ENCODE measurements around the gene ZNHIT2. TPM values are rescaled to one million over a fixed set of nuclear protein-coding genes. Genes with fewer than 3 reads are reported as not detected.

Gene ZNHIT2
- polyA plus RNA-seq, 2 donors = 12.4 to 13.3 TPM

- Histone ChIP-seq H3K4me3 (ENCODE audit: low read depth in 1 of 2, low read length in 2 of 2) (peak overlapping the region; percentile 77 to 83), H3K27me3 (ENCODE audit: control insufficient read depth in 1 of 2, insufficient read depth in 2 of 2, low read length in 2 of 2) (no peaks in the 10 kb centered on the region), H3K36me3 (ENCODE audit: control insufficient read depth in 2 of 2, insufficient read depth in 2 of 2, low read length in 1 of 2) (peaks cover 16 to 23% of the 10 kb centered on the region in 2 donors), H3K9me3 (ENCODE audit: control insufficient read depth in 2 of 2, insufficient read depth in 1 of 2, low read depth in 1 of 2, low read length in 1 of 2) (no peaks in the 10 kb centered on the region), H3K4me1 (ENCODE audit: control insufficient read depth in 2 of 2, insufficient read depth in 2 of 2, low read length in 1 of 2) (peaks cover 0 to 3% of the 10 kb centered on the region in 2 donors), H3K27ac (ENCODE audit: low read depth in 2 of 2, low read length in 1 of 2) (peak overlapping the region in 1 of 2 donors; percentile 6)
- 2 to 7% methylated on average over 13 of the region's 13 CpGs for WGBS, 2 donors
Measured at GRCh38 chr11:65083134-65083833, 34.2 kb downstream of the ZNHIT2 start.

GRCh38 chr11:65078786-65079342 is 38.6 kb downstream of the ZNHIT2 start:
- Histone ChIP-seq H3K4me3 (ENCODE audit: low read depth in 1 of 2, low read length in 2 of 2) (no peak overlapping the region), H3K27ac (ENCODE audit: low read depth in 2 of 2, low read length in 1 of 2) (no peak overlapping the region), H3K9me3 (ENCODE audit: control insufficient read depth in 2 of 2, insufficient read depth in 1 of 2, low read depth in 1 of 2, low read length in 1 of 2) (no peaks in the 10 kb centered on the region), H3K36me3 (ENCODE audit: control insufficient read depth in 2 of 2, insufficient read depth in 2 of 2, low read length in 1 of 2) (peaks cover 0 to 3% of the 10 kb centered on the region in 2 donors), H3K27me3 (ENCODE audit: control insufficient read depth in 1 of 2, insufficient read depth in 2 of 2, low read length in 2 of 2) (no peaks in the 10 kb centered on the region), H3K4me1 (ENCODE audit: control insufficient read depth in 2 of 2, insufficient read depth in 2 of 2, low read length in 1 of 2) (no peaks in the 10 kb centered on the region)
- 86 to 95% methylated on average over 9 of the region's 9 CpGs for WGBS, 2 donors

- H3K36me3 ChIP-seq (ENCODE audit: control insufficient read depth in 2 of 2, insufficient read depth in 2 of 2, low read length in 1 of 2) = peaks cover 0 to 3% of the 10 kb centered on the region in 2 donors
- H3K9me3 ChIP-seq (ENCODE audit: control insufficient read depth in 2 of 2, insufficient read depth in 1 of 2, low read depth in 1 of 2, low read length in 1 of 2) = no peaks in the 10 kb centered on the region
- H3K27ac ChIP-seq (ENCODE audit: low read depth in 2 of 2, low read length in 1 of 2) = no peak overlapping the region
- no peaks in the 10 kb centered on the region for H3K27me3 ChIP-seq (ENCODE audit: control insufficient read depth in 1 of 2, insufficient read depth in 2 of 2, low read length in 2 of 2)
- no peak overlapping the region for H3K4me3 ChIP-seq (ENCODE audit: low read depth in 1 of 2, low read length in 2 of 2)
- no peaks in the 10 kb centered on the region for H3K4me1 ChIP-seq (ENCODE audit: control insufficient read depth in 2 of 2, insufficient read depth in 2 of 2, low read length in 1 of 2)
- 54 to 61% methylated on average over 3 of the region's 3 CpGs for WGBS, 2 donors
Measured at GRCh38 chr11:65078151-65078550, 39.4 kb downstream of the ZNHIT2 start.

GRCh38 chr11:65077451-65077850 is 40.0 kb downstream of the ZNHIT2 start:
- H3K36me3 ChIP-seq (ENCODE audit: control insufficient read depth in 2 of 2, insufficient read depth in 2 of 2, low read length in 1 of 2) = peaks cover 0 to 3% of the 10 kb centered on the region in 2 donors
- H3K27me3 ChIP-seq (ENCODE audit: control insufficient read depth in 1 of 2, insufficient read depth in 2 of 2, low read length in 2 of 2) = no peaks in the 10 kb centered on the region
- no peak overlapping the region for H3K27ac ChIP-seq (ENCODE audit: low read depth in 2 of 2, low read length in 1 of 2)
- H3K4me1 ChIP-seq (ENCODE audit: control insufficient read depth in 2 of 2, insufficient read depth in 2 of 2, low read length in 1 of 2) = no peaks in the 10 kb centered on the region
- H3K4me3 ChIP-seq (ENCODE audit: low read depth in 1 of 2, low read length in 2 of 2) = no peak overlapping the region
- H3K9me3 ChIP-seq (ENCODE audit: control insufficient read depth in 2 of 2, insufficient read depth in 1 of 2, low read depth in 1 of 2, low read length in 1 of 2) = no peaks in the 10 kb centered on the region
- WGBS, 2 donors = 87 to 89% methylated on average over 4 of the region's 4 CpGs

- Histone ChIP-seq H3K27ac (ENCODE audit: low read depth in 2 of 2, low read length in 1 of 2) (no peak overlapping the region), H3K36me3 (ENCODE audit: control insufficient read depth in 2 of 2, insufficient read depth in 2 of 2, low read length in 1 of 2) (no peaks in the 10 kb centered on the region), H3K4me3 (ENCODE audit: low read depth in 1 of 2, low read length in 2 of 2) (no peak overlapping the region), H3K27me3 (ENCODE audit: control insufficient read depth in 1 of 2, insufficient read depth in 2 of 2, low read length in 2 of 2) (no peaks in the 10 kb centered on the region), H3K9me3 (ENCODE audit: control insufficient read depth in 2 of 2, insufficient read depth in 1 of 2, low read depth in 1 of 2, low read length in 1 of 2) (no peaks in the 10 kb centered on the region), H3K4me1 (ENCODE audit: control insufficient read depth in 2 of 2, insufficient read depth in 2 of 2, low read length in 1 of 2) (no peaks in the 10 kb centered on the region)
- 61 to 79% methylated on average over 1 of the region's 1 CpG for WGBS, 2 donors
Measured at GRCh38 chr11:65072631-65072966, 44.9 kb downstream of the ZNHIT2 start.

GRCh38 chr11:65071907-65072630 is 45.4 kb downstream of the ZNHIT2 start:
- WGBS, 2 donors = 60 to 67% methylated on average over 4 of the region's 4 CpGs
- no peaks in the 10 kb centered on the region for H3K9me3 ChIP-seq (ENCODE audit: control insufficient read depth in 2 of 2, insufficient read depth in 1 of 2, low read depth in 1 of 2, low read length in 1 of 2)
- no peaks in the 10 kb centered on the region for H3K4me1 ChIP-seq (ENCODE audit: control insufficient read depth in 2 of 2, insufficient read depth in 2 of 2, low read length in 1 of 2)
- H3K27me3 ChIP-seq (ENCODE audit: control insufficient read depth in 1 of 2, insufficient read depth in 2 of 2, low read length in 2 of 2) = no peaks in the 10 kb centered on the region
- H3K27ac ChIP-seq (ENCODE audit: low read depth in 2 of 2, low read length in 1 of 2) = no peak overlapping the region
- H3K36me3 ChIP-seq (ENCODE audit: control insufficient read depth in 2 of 2, insufficient read depth in 2 of 2, low read length in 1 of 2) = no peaks in the 10 kb centered on the region
- H3K4me3 ChIP-seq (ENCODE audit: low read depth in 1 of 2, low read length in 2 of 2) = no peak overlapping the region

- WGBS, 2 donors = 48 to 53% methylated on average over 9 of the region's 9 CpGs
Measured at GRCh38 chr11:65069217-65069616, 48.3 kb downstream of the ZNHIT2 start.

GRCh38 chr11:65067446-65067845 is 50.1 kb downstream of the ZNHIT2 start:
- no peaks in the 10 kb centered on the region for H3K27me3 ChIP-seq (ENCODE audit: control insufficient read depth in 1 of 2, insufficient read depth in 2 of 2, low read length in 2 of 2)
- WGBS, 2 donors = 78 to 81% methylated on average over 10 of the region's 10 CpGs
- H3K27ac ChIP-seq (ENCODE audit: low read depth in 2 of 2, low read length in 1 of 2) = no peak overlapping the region
- H3K4me3 ChIP-seq (ENCODE audit: low read depth in 1 of 2, low read length in 2 of 2) = no peak overlapping the region
- no peaks in the 10 kb centered on the region for H3K36me3 ChIP-seq (ENCODE audit: control insufficient read depth in 2 of 2, insufficient read depth in 2 of 2, low read length in 1 of 2)
- peaks cover 0 to 2% of the 10 kb centered on the region in 2 donors for H3K4me1 ChIP-seq (ENCODE audit: control insufficient read depth in 2 of 2, insufficient read depth in 2 of 2, low read length in 1 of 2)
- no peaks in the 10 kb centered on the region for H3K9me3 ChIP-seq (ENCODE audit: control insufficient read depth in 2 of 2, insufficient read depth in 1 of 2, low read depth in 1 of 2, low read length in 1 of 2)

More at GRCh38 chr11:65069217-65069616, 48.3 kb downstream of the ZNHIT2 start:
- Histone ChIP-seq H3K9me3 (ENCODE audit: control insufficient read depth in 2 of 2, insufficient read depth in 1 of 2, low read depth in 1 of 2, low read length in 1 of 2) (no peaks in the 10 kb centered on the region), H3K4me3 (ENCODE audit: low read depth in 1 of 2, low read length in 2 of 2) (no peak overlapping the region), H3K4me1 (ENCODE audit: control insufficient read depth in 2 of 2, insufficient read depth in 2 of 2, low read length in 1 of 2) (no peaks in the 10 kb centered on the region), H3K36me3 (ENCODE audit: control insufficient read depth in 2 of 2, insufficient read depth in 2 of 2, low read length in 1 of 2) (no peaks in the 10 kb centered on the region), H3K27me3 (ENCODE audit: control insufficient read depth in 1 of 2, insufficient read depth in 2 of 2, low read length in 2 of 2) (no peaks in the 10 kb centered on the region), H3K27ac (ENCODE audit: low read depth in 2 of 2, low read length in 1 of 2) (no peak overlapping the region)

- H3K36me3 ChIP-seq (ENCODE audit: control insufficient read depth in 2 of 2, insufficient read depth in 2 of 2, low read length in 1 of 2) = no peaks in the 10 kb centered on the region
- peaks cover 0 to 2% of the 10 kb centered on the region in 2 donors for H3K4me1 ChIP-seq (ENCODE audit: control insufficient read depth in 2 of 2, insufficient read depth in 2 of 2, low read length in 1 of 2)
- no peaks in the 10 kb centered on the region for H3K9me3 ChIP-seq (ENCODE audit: control insufficient read depth in 2 of 2, insufficient read depth in 1 of 2, low read depth in 1 of 2, low read length in 1 of 2)
- no peak overlapping the region for H3K4me3 ChIP-seq (ENCODE audit: low read depth in 1 of 2, low read length in 2 of 2)
- H3K27me3 ChIP-seq (ENCODE audit: control insufficient read depth in 1 of 2, insufficient read depth in 2 of 2, low read length in 2 of 2) = no peaks in the 10 kb centered on the region
- H3K27ac ChIP-seq (ENCODE audit: low read depth in 2 of 2, low read length in 1 of 2) = no peak overlapping the region
- 80% methylated on average over 4 of the region's 4 CpGs for WGBS, 2 donors
Measured at GRCh38 chr11:65066805-65067291, 50.7 kb downstream of the ZNHIT2 start.

All from esophagus (tissue), 2 donors.